Measurements from ENCODE around the gene MACF1. TPM values are rescaled to one million over a fixed set of nuclear protein-coding genes. Genes with fewer than 3 reads are reported as not detected.
A peak's percentile ranks its signal among the peaks of the same experiment; 100 is the strongest.

Gene MACF1
- total and polyA plus RNA-seq, 2 donors (not counting 1 experiment from before 2014, with no cell fraction given): 64.1 to 159 TPM

GRCh38 chr1:39243302-39243701 is 38.8 kb downstream of the MACF1 start:
- DNase-seq (no peak), ATAC-seq (ENCODE audit: low read depth) (no peak)
- H3K27ac ChIP-seq (ENCODE audit: low read length in 2 of 2): peak overlapping the region in 1 of 2 donors; percentile 9
- no peak overlapping the region for H2AFZ ChIP-seq (ENCODE audit: insufficient read depth, low read depth, low read length, poor library complexity, severe bottlenecking)
- H3K4me2 ChIP-seq (replicated peaks; ENCODE audit: low read depth, low read length, poor library complexity, severe bottlenecking): no peak overlapping the region
- peaks cover 4 to 32% of the 10 kb centered on the region in 2 experiments for H3K36me3 ChIP-seq (replicated peaks in 1 of 2; ENCODE audit: control extremely low read depth in 1 of 2, control insufficient read depth in 1 of 2, extremely low read depth in 1 of 2, insufficient read depth in 2 of 2, low read length in 1 of 2)
- POLR2A ChIA-PET: no interaction called here
- H3K4me3 ChIP-seq (ENCODE audit: control extremely low read depth in 1 of 5, extremely low read depth in 1 of 5, insufficient read depth in 1 of 5, low read depth in 2 of 5, low read length in 4 of 5): no peak overlapping the region
- H3K9me3 ChIP-seq (ENCODE audit: control extremely low read depth in 1 of 3, control insufficient read depth in 2 of 3, insufficient read depth in 1 of 3, low read length in 2 of 3): no peaks in the 10 kb centered on the region
- H3K27me3 ChIP-seq (replicated peaks in 1 of 4; ENCODE audit: control extremely low read depth in 1 of 4, control insufficient read depth in 3 of 4, insufficient read depth in 4 of 4, low read length in 3 of 4): no peaks in the 10 kb centered on the region
- no peaks in the 10 kb centered on the region for H3K27me3 Mint-ChIP-seq
- H3K27ac Mint-ChIP-seq: no peak overlapping the region
- CTCF ChIA-PET: interaction anchor here (2.7 kb wide), 2 partner anchors 15 to 51 kb away, joined by 8 to 14 read pairs; no protein-coding TSS in a partner anchor
- peaks cover 35% of the 10 kb centered on the region for H4K20me1 ChIP-seq (ENCODE audit: control insufficient read depth, insufficient read depth, low read length, poor library complexity, severe bottlenecking)
- no peak overlapping the region for H3K9ac ChIP-seq (ENCODE audit: low read length)
- H3K9me3 Mint-ChIP-seq (ENCODE audit: insufficient read depth): no peaks in the 10 kb centered on the region
- H3K79me2 ChIP-seq (ENCODE audit: control insufficient read depth, insufficient read depth, low read length): peaks cover 94% of the 10 kb centered on the region
- intact Hi-C loops (cut with micrococcal nuclease): no loop called here
- no peak overlapping the region for H3K4me3 Mint-ChIP-seq
- TF ChIP-seq CTCF (IDR thresholded peaks at IDR 0.05) (no peak), EZH2 (IDR thresholded peaks at IDR 0.05; ENCODE audit: borderline replicate concordance, insufficient read depth, low read depth, low read length, poor library complexity, severe bottlenecking) (no peak)
- 100% methylated on average over 1 of the region's 2 CpGs for WGBS (ENCODE audit: insufficient coverage)
- peaks cover 12% of the 10 kb centered on the region for H3K4me1 Mint-ChIP-seq
- no peaks in the 10 kb centered on the region for H3K4me1 ChIP-seq (ENCODE audit: control insufficient read depth in 2 of 2, insufficient read depth in 2 of 2, low read length in 2 of 2)

- POLR2A ChIA-PET: no interaction called here
- no peak overlapping the region for H3K27ac ChIP-seq (ENCODE audit: low read length in 2 of 2)
- CTCF ChIA-PET: interaction anchor here (0.6 to 13.3 kb wide), 6 partner anchors 8 to 227 kb away, joined by 3 to 175 read pairs (median 7); no protein-coding TSS in a partner anchor
- Mint-ChIP-seq H3K4me1 (peaks cover 2% of the 10 kb centered on the region), H3K27ac (peak overlapping the region; percentile 5), H3K9me3 (ENCODE audit: insufficient read depth) (no peaks in the 10 kb centered on the region), H3K27me3 (no peaks in the 10 kb centered on the region), H3K4me3 (no peak overlapping the region)
- H3K36me3 ChIP-seq (replicated peaks in 1 of 2; ENCODE audit: control extremely low read depth in 1 of 2, control insufficient read depth in 1 of 2, extremely low read depth in 1 of 2, insufficient read depth in 2 of 2, low read length in 1 of 2): peaks cover 12 to 74% of the 10 kb centered on the region in 2 experiments
- H4K20me1 ChIP-seq (ENCODE audit: control insufficient read depth, insufficient read depth, low read length, poor library complexity, severe bottlenecking): peaks cover 31% of the 10 kb centered on the region
- no peak for TF ChIP-seq EZH2 (IDR thresholded peaks at IDR 0.05; ENCODE audit: borderline replicate concordance, insufficient read depth, low read depth, low read length, poor library complexity, severe bottlenecking)
- TF ChIP-seq CTCF (IDR thresholded peaks at IDR 0.05): no peak
- no peaks in the 10 kb centered on the region for H3K4me1 ChIP-seq (ENCODE audit: control insufficient read depth in 2 of 2, insufficient read depth in 2 of 2, low read length in 2 of 2)
- ATAC-seq (ENCODE audit: low read depth) (no peak), DNase-seq (no peak)
- peaks cover 63% of the 10 kb centered on the region for H3K79me2 ChIP-seq (ENCODE audit: control insufficient read depth, insufficient read depth, low read length)
- H2AFZ ChIP-seq (ENCODE audit: insufficient read depth, low read depth, low read length, poor library complexity, severe bottlenecking): no peak overlapping the region
- H3K9ac ChIP-seq (ENCODE audit: low read length): no peak overlapping the region
- intact Hi-C loops (cut with micrococcal nuclease): no loop called here
- no peak overlapping the region for H3K4me2 ChIP-seq (replicated peaks; ENCODE audit: low read depth, low read length, poor library complexity, severe bottlenecking)
- H3K4me3 ChIP-seq (ENCODE audit: control extremely low read depth in 1 of 5, extremely low read depth in 1 of 5, insufficient read depth in 1 of 5, low read depth in 2 of 5, low read length in 4 of 5): no peak overlapping the region
- WGBS (ENCODE audit: insufficient coverage): no CpG with 5 or more reads among the region's 2 CpGs
- no peaks in the 10 kb centered on the region for H3K27me3 ChIP-seq (replicated peaks in 1 of 4; ENCODE audit: control extremely low read depth in 1 of 4, control insufficient read depth in 3 of 4, insufficient read depth in 4 of 4, low read length in 3 of 4)
- H3K9me3 ChIP-seq (ENCODE audit: control extremely low read depth in 1 of 3, control insufficient read depth in 2 of 3, insufficient read depth in 1 of 3, low read length in 2 of 3): no peaks in the 10 kb centered on the region
These were observed 46.2 kb downstream of the MACF1 start for GRCh38 chr1:39250460-39251240.
